Mesenchymal stem cell (in vitro differentiated cells and primary cell): ENCODE results near the gene CLINT1.

Experiments
- DNase-seq: peaks from one replicate; pipeline ENCODE4 v3.0.0-alpha.2; 2013
- H2AFZ ChIP-seq: one replicate; pipeline ENCODE4 v1.6.1; 2013; ENCODE audit warnings: low read depth, mild to moderate bottlenecking, control low read depth, inconsistent platforms, low read length, moderate library complexity
- H2AK5ac ChIP-seq: 2 replicates; pipeline ENCODE4 v1.6.1; 2013; ENCODE audit warnings: low read length, moderate library complexity, mild to moderate bottlenecking, inconsistent platforms; ENCODE audit not compliant: severe bottlenecking
- H2BK120ac ChIP-seq: one replicate; pipeline ENCODE4 v1.6.1; 2013; ENCODE audit warnings: low read depth, mild to moderate bottlenecking, inconsistent platforms, low read length, moderate library complexity
- H2BK12ac ChIP-seq, 2 experiments: one replicate each; pipeline ENCODE4 v1.6.1; 2013; ENCODE audit warnings: inconsistent platforms in 2 of 2, low read length in 2 of 2, mild to moderate bottlenecking in 2 of 2, moderate library complexity in 2 of 2, control low read depth in 1 of 2
- H2BK15ac ChIP-seq: one replicate; pipeline ENCODE4 v1.6.1; 2013; ENCODE audit warnings: mild to moderate bottlenecking, low read depth, inconsistent platforms; ENCODE audit not compliant: poor library complexity, severe bottlenecking
- H2BK5ac ChIP-seq: 2 replicates; pipeline ENCODE4 v1.6.1; 2013; ENCODE audit warnings: low read depth, mild to moderate bottlenecking, low read length, control low read depth, inconsistent platforms; ENCODE audit not compliant: poor library complexity, severe bottlenecking
- H3K14ac ChIP-seq, 2 experiments: one replicate each; pipeline ENCODE4 v1.6.1; 2013; ENCODE audit warnings: inconsistent platforms in 2 of 2, low read length in 2 of 2, control low read depth in 1 of 2, mild to moderate bottlenecking in 1 of 2, moderate library complexity in 1 of 2
- H3K18ac ChIP-seq, 2 experiments: one replicate each; pipeline ENCODE4 v1.6.1; 2013; ENCODE audit warnings: inconsistent platforms in 2 of 2, low read length in 2 of 2, control low read depth in 1 of 2, low read depth in 1 of 2, mild to moderate bottlenecking in 1 of 2
- H3K23ac ChIP-seq, 2 experiments: one replicate each; pipeline ENCODE4 v1.6.1; 2013; ENCODE audit warnings: inconsistent platforms in 2 of 2, low read length in 2 of 2, mild to moderate bottlenecking in 2 of 2, moderate library complexity in 2 of 2, control low read depth in 1 of 2
- H3K27ac ChIP-seq: 2 replicates; pipeline ENCODE4 v1.5.1; 2013; ENCODE audit warnings: mild to moderate bottlenecking, moderate library complexity, low read length, control low read depth, inconsistent platforms; ENCODE audit not compliant: poor library complexity, severe bottlenecking
- H3K27me3 ChIP-seq, 2 experiments: 2 replicates each; pipeline versions ENCODE4 v1.6.1 to v1.7.0; 2013; ENCODE audit warnings: low read length in 2 of 2, mild to moderate bottlenecking in 2 of 2, moderate library complexity in 2 of 2, control low read depth in 1 of 2, inconsistent platforms in 1 of 2; ENCODE audit not compliant: control insufficient read depth in 1 of 2, insufficient read depth in 1 of 2
- H3K36me3 ChIP-seq, 2 experiments: 2 replicates each; pipeline versions ENCODE4 v1.6.1 to v1.7.0; 2013; ENCODE audit warnings: low read length in 2 of 2, control low read depth in 1 of 2, inconsistent platforms in 1 of 2, low read depth in 1 of 2, mild to moderate bottlenecking in 1 of 2; ENCODE audit not compliant: insufficient read depth in 2 of 2, control insufficient read depth in 1 of 2
- H3K4ac ChIP-seq, 2 experiments: one replicate each; pipeline ENCODE4 v1.6.1; 2013; ENCODE audit warnings: inconsistent platforms in 2 of 2, low read length in 2 of 2, mild to moderate bottlenecking in 2 of 2, moderate library complexity in 2 of 2, control low read depth in 1 of 2, low read depth in 1 of 2
- H3K4me1 ChIP-seq: 2 replicates; pipeline ENCODE4 v1.6.1; 2013; ENCODE audit warnings: low read depth, low read length, control low read depth; ENCODE audit not compliant: control insufficient read depth, insufficient read depth
- H3K4me2 ChIP-seq: 2 replicates; pipeline ENCODE4 v1.6.1; 2013; ENCODE audit warnings: low read length, mild to moderate bottlenecking, inconsistent platforms; ENCODE audit not compliant: poor library complexity, severe bottlenecking
- H3K4me3 ChIP-seq, 2 experiments: 2 replicates each; pipeline versions ENCODE4 v1.5.1 to v1.7.0; 2013; ENCODE audit warnings: low read length in 2 of 2, mild to moderate bottlenecking in 2 of 2, control low read depth in 1 of 2, low read depth in 1 of 2; ENCODE audit not compliant: insufficient read depth in 1 of 2
- H3K79me1 ChIP-seq: replicated peaks from 2 replicates; pipeline ENCODE4 v1.6.1; 2013; ENCODE audit warnings: mild to moderate bottlenecking, control low read depth, low read length, inconsistent platforms; ENCODE audit not compliant: poor library complexity, severe bottlenecking
- H3K9ac ChIP-seq: 2 replicates; pipeline ENCODE4 v1.7.0; 2013; ENCODE audit warnings: mild to moderate bottlenecking, low read length, moderate library complexity
- H3K9me3 ChIP-seq: 2 replicates; pipeline ENCODE4 v1.7.0; 2013; ENCODE audit warnings: mild to moderate bottlenecking, low read length; ENCODE audit not compliant: control insufficient read depth
- H4K8ac ChIP-seq: one replicate; pipeline ENCODE4 v1.6.1; 2013; ENCODE audit warnings: inconsistent platforms, mild to moderate bottlenecking, low read length, moderate library complexity
- H4K91ac ChIP-seq: one replicate; pipeline ENCODE4 v1.6.1; 2013; ENCODE audit warnings: mild to moderate bottlenecking, low read length, inconsistent platforms
- WGBS: methylation state at CpG from one replicate; pipeline ENCODE4 v1.1.7; 2013; ENCODE audit warnings: mixed read lengths; 5-methylcytosine and 5-hydroxymethylcytosine counted together

CLINT1 gene

GRCh38 chr5:157902449-157903116, 43.6 kb upstream of the CLINT1 start:
- H3K4ac ChIP-seq: no peak overlapping the region
- no peak overlapping the region for H3K14ac ChIP-seq
- H2BK120ac ChIP-seq: no peak overlapping the region
- H4K8ac ChIP-seq: no peak overlapping the region
- H2AK5ac ChIP-seq: no peak overlapping the region
- no peak overlapping the region for H2BK12ac ChIP-seq
- no peak overlapping the region for H2AFZ ChIP-seq
- no peak overlapping the region for H3K4me3 ChIP-seq
- DNase-seq: no peak
- WGBS: 90% methylated on average over 5 of the region's 9 CpGs
- H3K18ac ChIP-seq: no peak overlapping the region
- H2BK5ac ChIP-seq: no peak overlapping the region
- no peaks in the 10 kb centered on the region for H3K36me3 ChIP-seq
- H3K4me1 ChIP-seq: peaks cover 2% of the 10 kb centered on the region
- H3K79me1 ChIP-seq: no peaks in the 10 kb centered on the region
- H3K4me2 ChIP-seq: no peak overlapping the region
- H3K9me3 ChIP-seq: no peaks in the 10 kb centered on the region
- H3K23ac ChIP-seq: no peak overlapping the region
- H4K91ac ChIP-seq: no peak overlapping the region
- H3K27me3 ChIP-seq: no peaks in the 10 kb centered on the region
- H2BK15ac ChIP-seq: no peak overlapping the region
- H3K27ac ChIP-seq: no peak overlapping the region
- no peak overlapping the region for H3K9ac ChIP-seq

GRCh38 chr5:157900644-157901043, 41.7 kb upstream of the CLINT1 start:
- no peak for DNase-seq
- Histone ChIP-seq H3K9me3 (no peaks in the 10 kb centered on the region), H3K18ac (no peak overlapping the region), H2AK5ac (no peak overlapping the region), H3K9ac (no peak overlapping the region), H3K14ac (no peak overlapping the region), H4K8ac (no peak overlapping the region), H3K4ac (no peak overlapping the region), H2AFZ (no peak overlapping the region), H2BK120ac (no peak overlapping the region), H2BK15ac (no peak overlapping the region), H3K79me1 (no peaks in the 10 kb centered on the region), H2BK5ac (no peak overlapping the region), H3K4me3 (no peak overlapping the region), H4K91ac (no peak overlapping the region), H3K36me3 (no peaks in the 10 kb centered on the region), H2BK12ac (no peak overlapping the region), H3K27me3 (no peaks in the 10 kb centered on the region), H3K23ac (no peak overlapping the region), H3K27ac (no peak overlapping the region), H3K4me1 (peaks cover 2% of the 10 kb centered on the region), H3K4me2 (no peak overlapping the region)
- WGBS: 68% methylated on average over 4 of the region's 4 CpGs

GRCh38 chr5:157893611-157894010, 34.7 kb upstream of the CLINT1 start:
- Histone ChIP-seq H2BK12ac (no peak overlapping the region), H3K23ac (no peak overlapping the region), H2BK5ac (no peak overlapping the region), H4K91ac (no peak overlapping the region), H3K4ac (no peak overlapping the region), H3K9me3 (no peaks in the 10 kb centered on the region), H3K4me3 (no peak overlapping the region), H3K18ac (no peak overlapping the region), H3K14ac (no peak overlapping the region), H3K27ac (no peak overlapping the region), H3K4me1 (no peaks in the 10 kb centered on the region), H3K4me2 (no peak overlapping the region), H3K36me3 (no peaks in the 10 kb centered on the region), H2BK15ac (no peak overlapping the region), H2AFZ (no peak overlapping the region), H4K8ac (no peak overlapping the region), H2BK120ac (no peak overlapping the region), H3K9ac (no peak overlapping the region), H3K27me3 (no peaks in the 10 kb centered on the region), H2AK5ac (no peak overlapping the region), H3K79me1 (no peaks in the 10 kb centered on the region)
- WGBS: 84% methylated on average over 3 of the region's 4 CpGs
- no peak for DNase-seq

- no peak overlapping the region for H3K9ac ChIP-seq
- no peak overlapping the region for H2AFZ ChIP-seq
- DNase-seq: no peak
- no peaks in the 10 kb centered on the region for H3K4me1 ChIP-seq
- no peak overlapping the region for H2BK15ac ChIP-seq
- no peak overlapping the region for H2AK5ac ChIP-seq
- no peak overlapping the region for H4K91ac ChIP-seq
- no peak overlapping the region for H4K8ac ChIP-seq
- no peak overlapping the region for H2BK120ac ChIP-seq
- no peak overlapping the region for H3K4ac ChIP-seq
- H3K23ac ChIP-seq: no peak overlapping the region
- H3K27ac ChIP-seq: no peak overlapping the region
- no peaks in the 10 kb centered on the region for H3K27me3 ChIP-seq
- no peaks in the 10 kb centered on the region for H3K9me3 ChIP-seq
- H2BK5ac ChIP-seq: no peak overlapping the region
- H3K36me3 ChIP-seq: no peaks in the 10 kb centered on the region
- no peak overlapping the region for H2BK12ac ChIP-seq
- H3K18ac ChIP-seq: no peak overlapping the region
- H3K4me2 ChIP-seq: no peak overlapping the region
- 0% methylated on average over 1 of the region's 4 CpGs for WGBS
- no peak overlapping the region for H3K4me3 ChIP-seq
- no peaks in the 10 kb centered on the region for H3K79me1 ChIP-seq
- H3K14ac ChIP-seq: no peak overlapping the region
These were observed 34.0 kb upstream of the CLINT1 start for GRCh38 chr5:157892974-157893373.
